Parathyroid adenoma (tissue), 2 donors: Measurements from ENCODE around the gene PP2D1.

ENCODE experiments used
- H2AFZ ChIP-seq: fragments of 300-600 bp; sonication (generic); one replicate; pipeline ENCODE4 v1.7.0; 2017; ENCODE audit warnings: antibody characterized with exemption, mild to moderate bottlenecking
- H3K27ac ChIP-seq: fragments of 300-600 bp; sonication (generic); one replicate; pipeline ENCODE4 v1.7.0; 2017
- H3K27me3 ChIP-seq: fragments of 300-600 bp; sonication (generic); one replicate; pipeline ENCODE4 v1.7.0; 2017; ENCODE audit warnings: low read length; ENCODE audit not compliant: control insufficient read depth, insufficient read depth
- H3K36me3 ChIP-seq: fragments of 300-600 bp; sonication (generic); one replicate; pipeline ENCODE4 v1.7.0; 2017; ENCODE audit warnings: low read length; ENCODE audit not compliant: control insufficient read depth, insufficient read depth
- H3K4me1 ChIP-seq: fragments of 300-600 bp; sonication (generic); one replicate; pipeline ENCODE4 v1.7.0; 2017; ENCODE audit warnings: control low read depth
- H3K4me2 ChIP-seq: fragments of 300-600 bp; sonication (generic); one replicate; pipeline ENCODE4 v1.7.0; 2017; ENCODE audit warnings: low read length
- H3K4me3 ChIP-seq: fragments of 300-600 bp; sonication (generic); one replicate; pipeline ENCODE4 v1.7.0; 2017; ENCODE audit warnings: low read depth, low read length
- H3K79me2 ChIP-seq: fragments of 300-600 bp; sonication (generic); one replicate; pipeline ENCODE4 v1.7.0; 2017; ENCODE audit warnings: control low read depth
- H3K9ac ChIP-seq: fragments of 300-600 bp; sonication (generic); one replicate; pipeline ENCODE4 v1.7.0; 2017; ENCODE audit warnings: mild to moderate bottlenecking
- H3K9me3 ChIP-seq: fragments of 300-600 bp; sonication (generic); one replicate; pipeline ENCODE4 v1.7.0; 2017; ENCODE audit warnings: low read length; ENCODE audit not compliant: control insufficient read depth
- TF ChIP-seq, protein P1 (sequence below): fragments of 300-600 bp; sonication (generic); IDR thresholded peaks from one replicate; pipeline ENCODE4 v1.7.0; 2017; ENCODE audit warnings: antibody characterized with exemption, mild to moderate bottlenecking
- donor health status: primary hyperparathyroidism.

PP2D1 gene

GRCh38 chr3:20056725-20057611, 44.9 kb upstream of the PP2D1 start:
- Histone ChIP-seq H3K4me3 (peak overlapping the region; percentile 49), H3K36me3 (no peaks in the 10 kb centered on the region), H2AFZ (peak overlapping the region; percentile 43), H3K27ac (peak overlapping the region; percentile 95), H3K4me1 (peaks cover 58% of the 10 kb centered on the region), H3K9ac (no peak overlapping the region), H3K9me3 (no peaks in the 10 kb centered on the region), H3K27me3 (no peaks in the 10 kb centered on the region), H3K79me2 (peaks cover 26% of the 10 kb centered on the region), H3K4me2 (peak overlapping the region; percentile 77)
- TF ChIP-seq, protein P1, sequence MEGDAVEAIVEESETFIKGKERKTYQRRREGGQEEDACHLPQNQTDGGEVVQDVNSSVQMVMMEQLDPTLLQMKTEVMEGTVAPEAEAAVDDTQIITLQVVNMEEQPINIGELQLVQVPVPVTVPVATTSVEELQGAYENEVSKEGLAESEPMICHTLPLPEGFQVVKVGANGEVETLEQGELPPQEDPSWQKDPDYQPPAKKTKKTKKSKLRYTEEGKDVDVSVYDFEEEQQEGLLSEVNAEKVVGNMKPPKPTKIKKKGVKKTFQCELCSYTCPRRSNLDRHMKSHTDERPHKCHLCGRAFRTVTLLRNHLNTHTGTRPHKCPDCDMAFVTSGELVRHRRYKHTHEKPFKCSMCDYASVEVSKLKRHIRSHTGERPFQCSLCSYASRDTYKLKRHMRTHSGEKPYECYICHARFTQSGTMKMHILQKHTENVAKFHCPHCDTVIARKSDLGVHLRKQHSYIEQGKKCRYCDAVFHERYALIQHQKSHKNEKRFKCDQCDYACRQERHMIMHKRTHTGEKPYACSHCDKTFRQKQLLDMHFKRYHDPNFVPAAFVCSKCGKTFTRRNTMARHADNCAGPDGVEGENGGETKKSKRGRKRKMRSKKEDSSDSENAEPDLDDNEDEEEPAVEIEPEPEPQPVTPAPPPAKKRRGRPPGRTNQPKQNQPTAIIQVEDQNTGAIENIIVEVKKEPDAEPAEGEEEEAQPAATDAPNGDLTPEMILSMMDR: no peak

DNA sequence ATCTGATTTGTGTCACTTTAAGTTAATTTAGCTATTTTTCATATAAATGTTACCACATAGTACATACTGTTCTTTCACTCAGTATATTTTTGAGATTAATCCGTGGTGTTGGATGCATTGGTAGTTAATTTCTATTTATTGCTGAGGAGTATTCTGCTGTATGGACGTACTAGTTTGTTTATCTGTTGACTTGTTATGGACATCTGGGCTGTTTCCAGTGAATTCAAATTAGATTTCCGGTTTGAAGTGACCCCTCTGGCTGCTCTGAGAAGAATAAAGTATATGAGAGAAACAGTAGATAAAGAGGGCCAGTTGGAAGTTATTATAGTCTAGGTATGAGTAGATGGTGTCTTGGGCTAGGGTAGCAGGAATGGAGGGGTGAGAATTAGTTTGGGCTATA, 43.8 kb upstream of the PP2D1 start:
- H3K27ac ChIP-seq: peak overlapping the region; percentile 95
- H3K9me3 ChIP-seq: no peaks in the 10 kb centered on the region
- peak overlapping the region; percentile 7 for H3K4me2 ChIP-seq
- no peak overlapping the region for H3K4me3 ChIP-seq
- peaks cover 63% of the 10 kb centered on the region for H3K4me1 ChIP-seq
- H3K9ac ChIP-seq: no peak overlapping the region
- H3K27me3 ChIP-seq: no peaks in the 10 kb centered on the region
- H3K36me3 ChIP-seq: no peaks in the 10 kb centered on the region
- TF ChIP-seq, protein P1: no peak
- H2AFZ ChIP-seq: peak overlapping the region; percentile 1
- peaks cover 21% of the 10 kb centered on the region for H3K79me2 ChIP-seq

- Histone ChIP-seq H3K9me3 (no peaks in the 10 kb centered on the region), H3K4me1 (peaks cover 68% of the 10 kb centered on the region), H3K9ac (no peak overlapping the region), H3K27me3 (no peaks in the 10 kb centered on the region), H3K27ac (peak overlapping the region; percentile 95), H3K36me3 (no peaks in the 10 kb centered on the region), H3K79me2 (peaks cover 22% of the 10 kb centered on the region), H2AFZ (peak overlapping the region; percentile 1), H3K4me3 (no peak overlapping the region), H3K4me2 (peak overlapping the region; percentile 43)
- TF ChIP-seq, protein P1: no peak
Measured at GRCh38 chr3:20055020-20055775, 43.1 kb upstream of the PP2D1 start.

DNA sequence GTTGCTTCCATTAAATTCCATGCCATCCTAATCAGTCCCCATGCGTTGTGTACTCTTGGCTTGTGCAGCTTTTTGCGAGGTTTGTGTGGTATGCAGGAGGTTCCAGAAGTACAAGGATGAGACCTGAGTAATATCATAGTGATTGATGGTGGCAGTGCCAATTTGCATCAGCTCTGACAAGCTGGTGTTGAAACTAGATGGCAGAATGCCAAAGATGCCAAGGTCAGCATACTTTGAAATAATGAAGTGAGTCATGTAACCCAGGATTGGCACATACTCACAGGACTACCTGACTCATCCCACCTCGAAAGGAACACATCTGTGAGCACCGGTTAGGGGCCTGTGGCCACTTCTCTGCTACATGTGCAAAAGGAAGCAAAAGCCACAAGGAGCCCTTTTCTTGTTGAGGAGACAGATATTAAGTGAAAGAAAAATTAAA, 42.5 kb upstream of the PP2D1 start:
- peak overlapping the region; percentile 95 for H3K27ac ChIP-seq
- H3K4me1 ChIP-seq: peaks cover 73% of the 10 kb centered on the region
- H3K9me3 ChIP-seq: no peaks in the 10 kb centered on the region
- H2AFZ ChIP-seq: no peak overlapping the region
- H3K36me3 ChIP-seq: no peaks in the 10 kb centered on the region
- H3K4me3 ChIP-seq: no peak overlapping the region
- peaks cover 25% of the 10 kb centered on the region for H3K79me2 ChIP-seq
- TF ChIP-seq, protein P1: no peak
- H3K9ac ChIP-seq: no peak overlapping the region
- no peaks in the 10 kb centered on the region for H3K27me3 ChIP-seq
- H3K4me2 ChIP-seq: peak overlapping the region; percentile 43
